Lower lobe of right lung (tissue), 2 donors: ENCODE data around the gene C3orf49. TPM values are rescaled to one million over a fixed set of nuclear protein-coding genes. Genes with fewer than 3 reads are reported as not detected.

Source experiments
- ATAC-seq, 2 donors: fragments of 200-7000 bp; cut with Tn5 transposase; one replicate each; pipeline ENCODE4 v1.9.1; 2020 to 2022; ENCODE audit warnings: mild to moderate bottlenecking in 2 of 2, moderate library complexity in 2 of 2
- DNase-seq: peaks from one replicate; pipeline ENCODE4 v3.0.0-alpha.2; 2020
- H3K27ac ChIP-seq: fragments of 200-600 bp; one replicate; pipeline ENCODE4 v1.8.0; 2022
- H3K27me3 ChIP-seq: fragments of 200-600 bp; one replicate; pipeline ENCODE4 v1.8.0; 2022; ENCODE audit warnings: low read depth
- H3K36me3 ChIP-seq: fragments of 200-600 bp; one replicate; pipeline ENCODE4 v1.8.0; 2022; ENCODE audit warnings: mild to moderate bottlenecking
- H3K4me1 ChIP-seq: fragments of 200-600 bp; one replicate; pipeline ENCODE4 v1.8.0; 2022
- H3K4me3 ChIP-seq: fragments of 200-600 bp; one replicate; pipeline ENCODE4 v1.8.0; 2022; ENCODE audit warnings: mild to moderate bottlenecking
- H3K9me3 ChIP-seq: fragments of 200-600 bp; one replicate; pipeline ENCODE4 v1.8.0; 2022
- intact Hi-C: fragments of 100-400 bp; cut with DNase I; formaldehyde crosslinking; loops from one replicate; pipeline ENCODE4 v1.11.0; 2022
- total RNA-seq: library from RNA; stranded (reverse); fragmentation: NEBNext Ultra II Directional; extraction: Animal tissue kit (Norgen Biotek cat#: 25700); gene quantifications from one replicate; pipeline ENCODE4 v1.2.1, GENCODE V29; 2021
- TF ChIP-seq, protein P1 (sequence below): fragments of 200-600 bp; IDR thresholded peaks from one replicate; pipeline ENCODE4 v1.8.0; 2022; ENCODE audit warnings: antibody characterized with exemption, mild to moderate bottlenecking
- donor health status: DM: no; HTN: yes; CAD: no; lungs with severe emphysema.

The C3orf49 gene
- total RNA-seq, 1 donor from 2014 or later, result not detected

- peaks cover 6% of the 10 kb centered on the region for H3K4me1 ChIP-seq
- no peak overlapping the region for H3K27ac ChIP-seq
- DNase-seq (no peak), ATAC-seq (no peak)
- H3K36me3 ChIP-seq, result no peaks in the 10 kb centered on the region
- TF ChIP-seq, protein P1, sequence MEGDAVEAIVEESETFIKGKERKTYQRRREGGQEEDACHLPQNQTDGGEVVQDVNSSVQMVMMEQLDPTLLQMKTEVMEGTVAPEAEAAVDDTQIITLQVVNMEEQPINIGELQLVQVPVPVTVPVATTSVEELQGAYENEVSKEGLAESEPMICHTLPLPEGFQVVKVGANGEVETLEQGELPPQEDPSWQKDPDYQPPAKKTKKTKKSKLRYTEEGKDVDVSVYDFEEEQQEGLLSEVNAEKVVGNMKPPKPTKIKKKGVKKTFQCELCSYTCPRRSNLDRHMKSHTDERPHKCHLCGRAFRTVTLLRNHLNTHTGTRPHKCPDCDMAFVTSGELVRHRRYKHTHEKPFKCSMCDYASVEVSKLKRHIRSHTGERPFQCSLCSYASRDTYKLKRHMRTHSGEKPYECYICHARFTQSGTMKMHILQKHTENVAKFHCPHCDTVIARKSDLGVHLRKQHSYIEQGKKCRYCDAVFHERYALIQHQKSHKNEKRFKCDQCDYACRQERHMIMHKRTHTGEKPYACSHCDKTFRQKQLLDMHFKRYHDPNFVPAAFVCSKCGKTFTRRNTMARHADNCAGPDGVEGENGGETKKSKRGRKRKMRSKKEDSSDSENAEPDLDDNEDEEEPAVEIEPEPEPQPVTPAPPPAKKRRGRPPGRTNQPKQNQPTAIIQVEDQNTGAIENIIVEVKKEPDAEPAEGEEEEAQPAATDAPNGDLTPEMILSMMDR, result no peak
- H3K4me3 ChIP-seq, result no peak overlapping the region
- no peaks in the 10 kb centered on the region for H3K27me3 ChIP-seq
- intact Hi-C loops, result no loop called here
- H3K9me3 ChIP-seq, result no peaks in the 10 kb centered on the region
Measured at GRCh38 chr3:63857311-63857710, 38.2 kb downstream of the C3orf49 start.

GRCh38 chr3:63860776-63861175 is 41.7 kb downstream of the C3orf49 start:
- no peak overlapping the region for H3K27ac ChIP-seq
- H3K4me1 ChIP-seq, result peaks cover 19% of the 10 kb centered on the region
- no peak for DNase-seq
- ATAC-seq, result no peak
- H3K27me3 ChIP-seq, result no peaks in the 10 kb centered on the region
- intact Hi-C loops, result no loop called here
- H3K9me3 ChIP-seq, result no peaks in the 10 kb centered on the region
- no peaks in the 10 kb centered on the region for H3K36me3 ChIP-seq
- H3K4me3 ChIP-seq, result no peak overlapping the region
- TF ChIP-seq, protein P1, result no peak

DNA sequence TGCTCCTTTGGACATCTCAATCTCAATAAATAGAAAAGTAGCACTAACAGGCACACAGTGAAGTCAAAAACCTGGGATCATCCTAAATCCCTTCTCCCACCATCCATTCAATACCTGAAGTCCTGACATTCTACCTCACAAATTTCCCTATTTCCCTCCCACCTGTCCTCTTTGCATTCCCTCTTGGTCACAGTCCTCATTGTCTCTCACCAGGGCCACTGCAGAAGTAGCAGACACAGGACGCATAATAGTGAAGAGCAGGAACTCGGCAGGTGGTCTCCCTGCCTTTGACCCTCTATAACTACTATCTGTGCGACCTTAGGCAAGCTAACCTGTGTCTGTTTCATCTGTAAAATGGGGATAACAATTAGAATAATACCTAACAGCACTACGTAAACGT is 42.2 kb downstream of the C3orf49 start:
- H3K4me1 ChIP-seq, result peaks cover 19% of the 10 kb centered on the region
- no peaks in the 10 kb centered on the region for H3K9me3 ChIP-seq
- intact Hi-C loops, result no loop called here

DNA sequence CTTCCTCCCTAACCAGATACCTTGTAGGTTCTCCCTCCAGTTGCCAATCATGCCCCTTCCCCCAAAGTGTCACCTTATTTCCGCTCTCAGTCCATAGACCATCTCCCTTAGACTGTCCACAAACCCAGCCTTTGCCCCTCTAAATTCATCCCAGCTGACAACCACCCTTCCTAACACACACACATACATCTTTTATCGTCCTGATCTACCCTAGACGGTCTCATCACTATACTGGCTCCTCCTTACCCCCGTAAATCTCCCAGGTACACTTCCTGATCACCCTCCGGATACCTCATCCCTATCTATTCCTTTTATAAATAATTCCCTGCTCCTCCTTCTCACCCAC is 43.7 kb downstream of the C3orf49 start:
- Histone ChIP-seq H3K4me1 (peaks cover 19% of the 10 kb centered on the region), H3K4me3 (peak overlapping the region; percentile 86), H3K9me3 (no peaks in the 10 kb centered on the region), H3K27me3 (no peaks in the 10 kb centered on the region), H3K36me3 (no peaks in the 10 kb centered on the region), H3K27ac (peak overlapping the region; percentile 93)
- ATAC-seq (no peak), DNase-seq (no peak)
- TF ChIP-seq, protein P1, result no peak
- intact Hi-C loops, result no loop called here

More for the DNA sequence above, 42.2 kb downstream of the C3orf49 start:
- DNase-seq, result no peak
- Histone ChIP-seq H3K4me3 (no peak overlapping the region), H3K27me3 (no peaks in the 10 kb centered on the region), H3K27ac (no peak overlapping the region), H3K36me3 (no peaks in the 10 kb centered on the region)
- ATAC-seq, result no peak
- TF ChIP-seq, protein P1, result no peak

DNA sequence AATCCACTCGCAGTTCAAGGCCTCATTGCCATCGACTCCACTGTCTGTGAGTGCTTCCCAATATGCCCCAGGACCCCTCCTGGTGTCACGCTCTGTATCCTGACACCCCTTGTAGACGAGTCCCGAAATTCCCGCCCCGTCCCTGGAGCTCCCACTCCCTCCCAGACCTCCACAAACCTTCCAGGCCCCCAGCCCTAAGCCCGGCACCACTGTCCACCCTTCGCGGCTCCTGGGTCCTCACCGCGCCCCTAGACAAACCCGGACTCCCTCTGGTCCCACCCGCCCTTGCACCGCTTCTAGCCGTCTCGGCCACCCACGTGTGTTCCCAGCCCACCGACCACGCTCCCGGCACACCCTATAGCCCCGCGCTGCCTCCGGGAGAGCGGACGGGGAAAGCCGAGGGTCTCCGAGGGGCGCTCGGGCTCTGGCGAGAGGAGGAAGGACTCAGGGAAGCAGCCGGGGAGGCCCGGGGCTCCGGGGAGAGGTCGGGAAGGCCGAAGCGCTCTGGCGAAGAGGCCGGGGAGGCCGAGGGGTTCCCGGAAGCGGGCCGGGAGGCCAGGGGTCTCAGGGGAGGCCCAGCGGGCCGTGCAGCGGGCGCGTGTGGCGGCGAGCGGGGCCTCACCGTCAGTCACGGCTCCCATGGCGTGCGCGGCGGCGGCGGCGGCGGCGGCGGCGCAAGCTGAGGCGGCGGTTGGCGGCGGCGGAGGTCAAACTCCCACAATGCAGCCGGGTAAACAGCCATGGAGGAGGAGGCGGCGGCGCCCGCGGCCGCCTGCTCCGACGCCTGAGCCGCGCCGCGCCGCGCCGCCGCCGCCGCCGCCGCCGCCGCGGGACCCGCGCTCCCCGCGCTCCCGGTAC is 44.3 kb downstream of the C3orf49 start, which contains the start of the genes ATXN7 and THOC7:
Gene ATXN7, plus strand, starts transcription at position 718 of the 858 bp plus-strand sequence. CDS start 48,732 bp downstream, outside the sequence.
Gene THOC7, minus strand, starts transcription at position 656 of the 858 bp plus-strand sequence. Its CDS starts 15 bp downstream, at position 641.
- TF ChIP-seq, protein P1, result no peak
- Histone ChIP-seq H3K4me1 (peaks cover 19% of the 10 kb centered on the region), H3K36me3 (no peaks in the 10 kb centered on the region), H3K9me3 (no peaks in the 10 kb centered on the region), H3K27ac (peak within 1 kb of the TSS; percentile 93), H3K27me3 (no peaks in the 10 kb centered on the region), H3K4me3 (peak within 1 kb of the TSS; percentile 86)
- intact Hi-C loops, result no loop called here
- DNase-seq (peak; percentile 83), ATAC-seq (peak; percentile 89 to 91)
